K562 (cell line): ENCODE data around the gene ANGPTL1. TPM values are rescaled to one million over a fixed set of nuclear protein-coding genes. Genes with fewer than 3 reads are reported as not detected.

Source experiments
- ATAC-seq: fragments of 200-7000 bp; cut with Tn5 transposase; 3 replicates; pipeline ENCODE4 v1.9.1; 2020; ENCODE audit warnings: moderate library complexity
- BruUV-seq: library from RNA; stranded (reverse); fragments of 400-500 nt; replicated peaks from 2 replicates; lab custom pipeline; 2021; lab: Mats Ljungman, UMichigan
- CTCF ChIA-PET: fragments of 300-600 bp; formaldehyde crosslinking; extraction: SDS; loops from one replicate; lab custom pipeline; 2021; ENCODE audit warnings: low intra/inter-chr PET ratio; lab: Yijun Ruan, JAX
- POLR2A ChIA-PET: fragments of 300-600, 350-650 bp; sonication (Branson Sonifier 250); formaldehyde crosslinking; extraction: SDS; loops from one replicate; lab custom pipeline; 2021; ENCODE audit warnings: antibody characterized with exemption, inconsistent platforms; lab: Yijun Ruan, JAX
- DNase-seq, 4 experiments: peaks; one replicate each; pipeline versions ENCODE4 v3.0.0 to v3.0.0-alpha.2; 2011 to 2018; ENCODE audit warnings: low spot score in 3 of 4, mixed read lengths in 3 of 4; ENCODE audit errors: extremely low read depth in 1 of 4
- FAIRE-seq: peaks from 2 replicates; lab custom pipeline; 2011; peaks lifted over from hg19 to GRCh38; lab: Jason Lieb, UNC
- H2AFZ ChIP-seq: 2 replicates; pipeline ENCODE4 v1.6.0; 2011; ENCODE audit warnings: low read depth, low read length, control low read depth, inconsistent platforms
- H3K27ac ChIP-seq: fragments of 200-600 bp; 3 replicates; pipeline ENCODE4 v1.8.0; 2011; ENCODE audit warnings: low read depth, mild to moderate bottlenecking, control low read depth, inconsistent platforms, low read length, moderate library complexity, mixed read lengths; ENCODE audit errors: extremely low read depth
- H3K27me3 ChIP-seq, 2 experiments: fragments of 300-600 bp in 1 of 2; 2 replicates in 1 of 2; 3 replicates in 1 of 2; pipeline versions ENCODE4 v1.6.0 to v1.8.0; 2011; ENCODE audit warnings: inconsistent platforms in 2 of 2, low read length in 2 of 2, mild to moderate bottlenecking in 1 of 2, mixed read lengths in 1 of 2, moderate library complexity in 1 of 2; ENCODE audit not compliant: control insufficient read depth in 2 of 2, insufficient read depth in 2 of 2
- H3K36me3 ChIP-seq: fragments of 300-600 bp; 3 replicates; pipeline ENCODE4 v1.8.0; 2011; ENCODE audit warnings: mild to moderate bottlenecking, low read length, inconsistent platforms; ENCODE audit not compliant: control insufficient read depth, insufficient read depth
- H3K4me1 ChIP-seq, 2 experiments: fragments of 200-600 bp in 1 of 2; replicated peaks in 1 of 2; 2 replicates in 1 of 2; 3 replicates in 1 of 2; pipeline versions ENCODE4 v1.5.1 to v1.8.0; 2011; ENCODE audit warnings: inconsistent platforms in 2 of 2, low read length in 2 of 2, mild to moderate bottlenecking in 1 of 2, mixed read lengths in 1 of 2, moderate library complexity in 1 of 2; ENCODE audit not compliant: control insufficient read depth in 2 of 2, insufficient read depth in 2 of 2
- H3K4me2 ChIP-seq: 2 replicates; pipeline ENCODE4 v1.6.1; 2011; ENCODE audit warnings: low read length, control low read depth, inconsistent platforms, mixed read lengths; ENCODE audit not compliant: insufficient read depth
- H3K4me3 ChIP-seq: fragments of 200-600 bp; sonication (generic), shearing (Covaris generic); 2 replicates; pipeline ENCODE4 v1.5.1; 2016; ENCODE audit warnings: control low read depth, inconsistent platforms
- H3K79me2 ChIP-seq: fragments of 200-600 bp; 3 replicates; pipeline ENCODE4 v1.8.0; 2011; ENCODE audit warnings: low read length, inconsistent platforms; ENCODE audit not compliant: control insufficient read depth, insufficient read depth
- H3K9ac ChIP-seq, 2 experiments: 2 replicates each; pipeline versions ENCODE4 v1.6.0 to v1.6.1; 2011; ENCODE audit warnings: low read depth in 2 of 2, low read length in 2 of 2, control low read depth in 1 of 2, inconsistent platforms in 1 of 2, mild to moderate bottlenecking in 1 of 2, mixed read lengths in 1 of 2; ENCODE audit not compliant: insufficient read depth in 1 of 2
- H3K9me1 ChIP-seq: one replicate; pipeline ENCODE4 v1.6.0; 2011; ENCODE audit warnings: inconsistent platforms, mild to moderate bottlenecking, low read length, moderate library complexity; ENCODE audit not compliant: control insufficient read depth, insufficient read depth
- H3K9me3 ChIP-seq: replicated peaks from 2 replicates; pipeline ENCODE4 v1.5.1; 2011; ENCODE audit warnings: low read depth, low read length, inconsistent platforms; ENCODE audit not compliant: control insufficient read depth, insufficient read depth
- H4K20me1 ChIP-seq: replicated peaks from 2 replicates; pipeline ENCODE4 v1.6.1; 2011; ENCODE audit warnings: low read length, inconsistent platforms, mixed read lengths; ENCODE audit not compliant: control insufficient read depth, insufficient read depth
- CEBPB ChIP-seq: fragments of 450-650 bp; IDR thresholded peaks from 2 replicates; pipeline ENCODE4 v1.6.1; 2016; ENCODE audit warnings: missing genetic modification characterization, missing compliant biosample characterization
- CEBPG ChIP-seq, 3 experiments: fragments of 200-800 bp in 1 of 3; sonication (Bioruptor generic) in 1 of 3; sonication (generic) in 1 of 3; formaldehyde crosslinking in 1 of 3; IDR thresholded peaks in 2 of 3; conservative IDR thresholded peaks in 1 of 3; 2 replicates each; pipeline versions ENCODE4 v1.6.1 to v1.8.0; 2016 to 2022; ENCODE audit warnings: missing compliant biosample characterization in 2 of 3, missing genetic modification characterization in 2 of 3, mild to moderate bottlenecking in 1 of 3, missing genetic modification reagents in 1 of 3
- CHCHD3 ChIP-seq: fragments of 250-450 bp; sonication (Bioruptor Pico); IDR thresholded peaks from 2 replicates; pipeline ENCODE4 v2.1.2; 2022; ENCODE audit warnings: mild to moderate bottlenecking
- EP300 ChIP-seq: IDR thresholded peaks from 2 replicates; pipeline ENCODE4 v1.6.1; 2012; ENCODE audit warnings: low read length, improper control_type of control experiment
- MAFK ChIP-seq: IDR thresholded peaks from 2 replicates; pipeline ENCODE4 v1.6.1; 2011; ENCODE audit warnings: low read length, improper control_type of control experiment
- THRAP3 ChIP-seq: fragments of 450-650 bp; IDR thresholded peaks from 2 replicates; pipeline ENCODE4 v1.6.1; 2016; ENCODE audit warnings: mild to moderate bottlenecking, inconsistent platforms, borderline replicate concordance
- ZBTB17 ChIP-seq: fragments of 450-650 bp; formaldehyde crosslinking; IDR thresholded peaks from 2 replicates; pipeline ENCODE4 v1.4.0; 2020; ENCODE audit warnings: mild to moderate bottlenecking
- ZBTB8A ChIP-seq: fragments of 450-650 bp; IDR thresholded peaks from 2 replicates; pipeline ENCODE4 v1.6.1; 2018; ENCODE audit warnings: mild to moderate bottlenecking, moderate library complexity; ENCODE audit not compliant: partially characterized antibody
- WGBS: fragments of 100-300 bp; shearing (Covaris generic); methylation state at CpG from one replicate; pipeline ENCODE4 v1.1.6; 2016; ENCODE audit warnings: low coverage, mixed read lengths; ENCODE audit not compliant: insufficient coverage; ENCODE audit errors: missing lambda C conversion rate; 5-methylcytosine and 5-hydroxymethylcytosine counted together
- in situ Hi-C: fragments of 300-500 bp; cut with MboI; formaldehyde crosslinking; loops from 4 replicates; pipeline ENCODE4 v1.15.0; 2018; ENCODE audit warnings: inconsistent platforms, mixed read lengths
- intact Hi-C: fragments of 100-400 bp; cut with micrococcal nuclease; formaldehyde crosslinking; loops from 2 replicates; pipeline ENCODE4 v1.14.2; 2022
- polyA plus RNA-seq, 8 experiments: library from polyadenylated mRNA; depleted of rRNA in 4 of 8; stranded (reverse) in 5 of 8; unstranded in 3 of 8; fragments of >200 nt; fragmentation: Nextera tagmentation in 2 of 8; fragmentation: Illumina TruSeq in 1 of 8; extraction: Ambion mirVana in 2 of 8; extraction: Trizol in 1 of 8; gene quantifications; 2 replicates each; pipeline versions ENCODE4 v1.2.1 to v1.2.3, GENCODE V29; 2011 to 2014; ENCODE audit warnings: inconsistent platforms in 1 of 8, missing spikeins in 1 of 8
- total RNA-seq, 7 experiments: library from RNA; depleted of rRNA in 6 of 7; stranded (reverse); fragments of >200 nt in 6 of 7; fragmentation: Illumina TruSeq in 2 of 7; extraction: Trizol in 2 of 7; gene quantifications; 2 replicates each; pipeline versions ENCODE4 v1.2.1 to v1.2.3, GENCODE V29; 2011 to 2021; ENCODE audit warnings: low replicate concordance in 1 of 7

ANGPTL1 gene
- total and polyA plus RNA-seq, 9 of the 15 experiments (the other 6 are each of a cell fraction or from before 2014, with no cell fraction given), result 0.04 to 0.06 TPM; not detected in 7

- no peaks in the 10 kb centered on the region for H3K36me3 ChIP-seq
- peaks cover 5 to 7% of the 10 kb centered on the region in 2 experiments; a peak in 3 of 5 replicates for H3K27me3 ChIP-seq
- ATAC-seq, result no peak
- H3K9me1 ChIP-seq, result no peaks in the 10 kb centered on the region
- ChIA-PET POLR2A (interaction anchor here (0.6 kb wide), 1 partner anchor 24 kb away, joined by 4 read pairs; no protein-coding TSS in a partner anchor), CTCF (no interaction called here)
- in situ Hi-C loops, result no loop called here
- no peaks in the 10 kb centered on the region for H3K4me1 ChIP-seq
- WGBS, result 1% methylated on average over 3 of the region's 3 CpGs
- FAIRE-seq, result no peak
- H2AFZ ChIP-seq, result no peak overlapping the region
- H3K9ac ChIP-seq, result no peak overlapping the region
- no peak overlapping the region for H3K27ac ChIP-seq
- intact Hi-C loops, result no loop called here
- DNase-seq, result no peak
- no peaks in the 10 kb centered on the region for H4K20me1 ChIP-seq
- H3K4me3 ChIP-seq, result no peak overlapping the region
- no peak for TF ChIP-seq THRAP3
- no peak for TF ChIP-seq CHCHD3 (CRISPR knock-in tag)
- no peak for TF ChIP-seq ZBTB8A
- peak; percentile 77 for TF ChIP-seq CEBPB (tag)
- TF ChIP-seq ZBTB17 (CRISPR knock-in tag), result no peak
- TF ChIP-seq MAFK, result no peak
- TF ChIP-seq EP300, result no peak
- no peak for TF ChIP-seq CEBPG (CRISPR knock-in tag; IDR thresholded peaks at IDR 0.05)
- TF ChIP-seq CEBPG (tag; conservative IDR thresholded peaks at IDR 0.05 in 1 of 2, IDR thresholded peaks at IDR 0.05 in 1 of 2), result peak; percentile 34 to 43; a peak in 1 of 4 replicates
- BruUV-seq, result no TSS peak
- no peaks in the 10 kb centered on the region for H3K9me3 ChIP-seq
- H3K79me2 ChIP-seq, result no peaks in the 10 kb centered on the region
- no peak overlapping the region for H3K4me2 ChIP-seq
Measured at GRCh38 chr1:178869119-178869697, 1.7 kb downstream of the ANGPTL1 start.
